Nucleus accumbens (tissue), 56 donors: ENCODE measurements around the gene IL1RAPL1.

Experiments used
- DNase-seq, 56 donors: peaks; one replicate each; lab custom pipeline; 2025; lab: John Stamatoyannopoulos, UW

IL1RAPL1 gene

GRCh38 chrX:29687687-29688086 is 1100.4 kb downstream of the IL1RAPL1 start:
- no peak for DNase-seq

DNA sequence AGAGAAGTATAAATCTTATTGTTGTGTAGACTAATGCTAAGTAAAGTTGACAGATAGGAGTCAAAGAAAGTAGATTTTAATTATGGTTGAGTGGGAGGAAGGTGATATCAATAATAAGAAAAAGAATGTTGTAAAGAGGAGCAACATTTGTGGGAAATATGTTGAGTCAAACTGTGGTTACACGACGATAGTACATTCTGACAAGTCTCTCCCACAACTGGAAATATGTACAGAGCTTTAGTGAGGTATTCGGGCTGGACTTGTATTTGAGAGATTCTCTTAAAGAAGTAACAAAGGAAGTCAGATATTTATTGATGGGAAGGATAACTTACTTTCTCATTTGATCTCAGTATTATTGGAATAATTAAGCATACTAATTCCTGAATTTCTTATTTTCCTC is 1102.8 kb downstream of the IL1RAPL1 start:
- DNase-seq, result no peak

GRCh38 chrX:29691044-29691443 is 1103.8 kb downstream of the IL1RAPL1 start:
- no peak for DNase-seq

GRCh38 chrX:29693912-29694311 is 1106.7 kb downstream of the IL1RAPL1 start:
- DNase-seq, result no peak

- no peak for DNase-seq
Observed at GRCh38 chrX:29699239-29699638, 1112.0 kb downstream of the IL1RAPL1 start.

DNA sequence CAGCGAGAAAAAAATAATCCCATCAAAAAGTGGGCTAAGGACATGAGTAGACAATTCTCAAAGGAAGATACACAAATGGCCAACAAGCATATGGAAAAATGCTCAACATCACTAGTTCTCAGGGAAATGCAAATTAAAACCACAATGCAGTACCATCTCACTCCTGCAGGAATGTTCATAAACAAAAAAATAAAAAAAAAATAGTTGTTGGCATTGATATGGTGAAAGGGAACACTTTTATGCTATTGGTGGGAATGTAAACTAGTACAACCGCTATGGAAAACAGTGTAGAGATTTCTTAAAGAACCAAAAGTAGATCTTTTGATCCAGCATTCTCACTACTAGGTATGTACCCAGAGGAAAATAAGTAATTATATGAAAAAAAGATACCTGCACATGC is 1119.8 kb downstream of the IL1RAPL1 start:
- DNase-seq, result no peak

GRCh38 chrX:29721152-29721551 is 1133.9 kb downstream of the IL1RAPL1 start:
- no peak for DNase-seq

DNA sequence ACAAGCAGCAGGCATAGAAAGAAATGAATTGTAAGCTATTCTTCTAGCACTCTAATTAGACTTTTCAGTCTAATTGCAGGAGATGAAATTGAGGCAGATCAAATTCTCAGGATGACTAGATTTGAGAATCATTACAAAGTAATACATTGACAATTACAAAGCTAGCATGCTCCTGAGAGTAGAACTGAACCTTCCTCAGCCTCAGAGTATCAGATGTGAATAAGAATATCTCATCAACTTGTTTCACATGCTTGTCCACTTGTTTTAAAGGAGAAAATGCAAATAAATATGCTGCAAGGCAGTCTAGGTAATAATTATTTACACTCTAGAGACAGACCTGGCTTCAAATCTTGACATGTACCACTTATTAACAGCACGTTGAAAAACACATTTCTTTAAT is 1137.1 kb downstream of the IL1RAPL1 start:
- DNase-seq, result no peak

DNA sequence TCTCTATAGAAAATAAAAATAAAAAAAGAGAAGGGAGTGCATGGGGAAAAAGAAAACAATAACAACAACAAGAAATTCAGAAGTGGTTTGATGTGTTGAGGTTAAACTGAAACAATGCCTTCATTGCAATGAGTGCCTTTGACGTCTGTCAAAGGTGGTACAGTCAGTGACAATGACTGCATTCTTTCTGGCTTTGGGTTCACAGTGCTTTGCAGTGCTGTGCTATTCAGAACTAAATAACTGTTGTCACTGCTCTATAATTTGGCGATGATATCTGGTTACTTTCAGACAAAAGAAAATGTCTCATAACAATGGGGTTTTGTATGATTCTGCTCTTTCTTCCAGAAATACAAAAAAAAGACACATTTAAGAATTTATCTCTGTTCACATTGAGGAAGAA is 1139.6 kb downstream of the IL1RAPL1 start:
- DNase-seq, result peak in 18 of 56 donors; percentile 0 to 29 (median 2)

DNA sequence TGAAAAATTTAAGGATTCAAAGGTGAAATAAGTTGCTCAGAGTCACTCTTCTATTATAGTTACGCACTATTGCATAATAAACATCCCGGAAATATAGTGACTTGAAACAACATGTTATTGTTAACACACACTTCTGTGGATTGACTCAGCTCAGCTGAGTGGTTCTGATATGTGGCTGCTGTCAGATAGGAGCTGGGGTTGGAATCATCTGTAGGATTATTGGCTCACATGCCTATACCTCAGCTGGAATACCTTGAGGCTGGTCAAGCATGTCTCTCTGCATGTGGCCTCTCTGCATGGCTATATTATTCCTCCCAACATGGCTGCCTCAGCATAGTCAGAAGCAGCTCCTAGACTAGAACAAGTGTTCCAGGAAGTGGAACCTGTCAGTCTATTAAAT is 1141.4 kb downstream of the IL1RAPL1 start:
- DNase-seq, result no peak

DNA sequence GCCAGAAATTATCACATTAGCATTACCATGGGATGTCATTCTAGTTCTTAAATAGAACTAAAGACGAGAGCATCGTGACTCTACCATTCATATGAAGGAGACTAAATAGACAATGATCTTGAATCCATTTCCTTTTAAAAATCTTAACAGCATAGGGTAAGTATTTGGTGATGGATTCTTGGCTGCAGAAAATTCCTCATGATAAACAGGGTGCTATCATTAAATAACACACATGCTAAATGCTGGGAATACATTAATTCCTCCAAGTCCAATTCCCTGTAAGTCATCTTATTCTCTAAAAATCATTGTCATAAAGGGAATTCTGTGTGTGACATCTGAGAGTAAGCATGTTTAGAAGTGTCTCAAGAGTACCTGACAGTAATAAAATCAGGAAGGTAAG is 1157.7 kb downstream of the IL1RAPL1 start:
- no peak for DNase-seq

DNA sequence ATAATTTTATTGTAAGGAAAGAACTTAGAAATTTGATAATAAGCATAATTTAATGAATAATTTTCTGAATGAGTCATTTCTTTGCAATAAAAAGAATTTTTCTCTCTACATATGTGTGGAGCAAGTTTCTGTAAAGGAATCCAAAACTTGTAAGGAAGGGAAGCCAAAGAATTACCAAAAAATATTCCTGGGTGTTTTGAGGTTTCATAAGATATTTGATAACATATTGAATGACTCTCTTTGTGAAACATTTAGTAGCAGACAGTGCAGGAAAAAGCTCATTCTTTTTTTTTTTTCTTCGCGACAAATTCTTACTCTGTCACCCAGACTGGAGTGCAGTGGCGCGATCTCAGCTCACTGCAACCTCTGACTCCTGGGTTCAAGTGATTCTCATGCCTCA is 1159.1 kb downstream of the IL1RAPL1 start:
- no peak for DNase-seq

DNA sequence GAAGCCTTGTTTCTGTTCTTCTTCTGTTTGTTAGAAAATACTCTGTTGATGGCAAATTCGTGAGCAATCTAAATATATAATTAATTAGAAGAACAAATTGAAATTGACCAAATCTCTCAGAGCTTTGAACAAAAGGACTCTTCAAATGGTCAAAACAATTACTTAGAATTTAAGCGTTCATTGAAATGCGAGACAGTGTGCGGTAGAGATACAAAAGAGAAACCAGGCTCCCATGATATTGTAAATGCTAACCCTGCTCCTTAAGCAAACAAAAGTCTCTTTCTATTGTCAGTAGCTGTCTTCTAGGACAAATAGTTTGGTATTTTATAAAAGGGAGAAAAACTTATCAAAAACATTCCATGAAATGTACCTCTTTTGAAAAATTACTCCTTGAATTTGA is 1174.8 kb downstream of the IL1RAPL1 start:
- DNase-seq, result no peak

DNA sequence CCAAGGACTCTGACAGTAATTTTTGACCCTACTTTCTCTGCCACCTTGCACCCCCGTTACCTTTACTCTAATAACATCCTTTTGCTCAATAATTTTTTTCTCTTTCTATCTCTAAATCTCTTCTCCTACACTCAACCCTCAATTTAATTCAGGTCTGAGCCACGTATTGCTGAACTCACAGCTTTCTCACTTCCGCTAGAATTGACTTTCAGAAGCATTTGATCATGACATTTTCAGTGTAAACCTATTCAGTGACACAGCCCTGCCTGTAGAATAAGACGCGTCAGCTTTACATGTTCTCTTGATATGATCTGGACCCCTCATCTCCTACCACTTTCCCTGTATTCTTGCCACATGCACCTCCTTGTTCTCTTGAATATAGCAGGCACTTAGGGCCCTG is 1188.6 kb downstream of the IL1RAPL1 start:
- DNase-seq, result no peak

DNA sequence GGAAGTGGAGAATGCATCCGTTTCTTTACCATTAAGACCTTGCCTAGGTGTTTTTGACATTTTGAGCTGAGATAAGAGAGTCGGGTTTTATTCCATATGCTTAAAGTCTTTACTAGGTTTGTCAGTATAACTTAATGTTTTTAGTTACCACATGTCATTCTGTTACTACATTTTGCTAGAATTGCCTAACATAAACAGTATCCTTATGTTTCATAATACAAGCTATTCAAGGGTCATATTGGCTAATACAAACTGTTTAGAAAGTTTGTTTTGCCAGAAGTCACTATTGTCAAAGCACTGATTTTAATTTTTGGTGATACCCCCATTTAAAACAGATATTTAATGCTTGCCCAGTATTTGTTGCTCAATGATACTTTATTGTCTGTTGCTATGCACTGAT is 1200.4 kb downstream of the IL1RAPL1 start:
- no peak for DNase-seq

DNA sequence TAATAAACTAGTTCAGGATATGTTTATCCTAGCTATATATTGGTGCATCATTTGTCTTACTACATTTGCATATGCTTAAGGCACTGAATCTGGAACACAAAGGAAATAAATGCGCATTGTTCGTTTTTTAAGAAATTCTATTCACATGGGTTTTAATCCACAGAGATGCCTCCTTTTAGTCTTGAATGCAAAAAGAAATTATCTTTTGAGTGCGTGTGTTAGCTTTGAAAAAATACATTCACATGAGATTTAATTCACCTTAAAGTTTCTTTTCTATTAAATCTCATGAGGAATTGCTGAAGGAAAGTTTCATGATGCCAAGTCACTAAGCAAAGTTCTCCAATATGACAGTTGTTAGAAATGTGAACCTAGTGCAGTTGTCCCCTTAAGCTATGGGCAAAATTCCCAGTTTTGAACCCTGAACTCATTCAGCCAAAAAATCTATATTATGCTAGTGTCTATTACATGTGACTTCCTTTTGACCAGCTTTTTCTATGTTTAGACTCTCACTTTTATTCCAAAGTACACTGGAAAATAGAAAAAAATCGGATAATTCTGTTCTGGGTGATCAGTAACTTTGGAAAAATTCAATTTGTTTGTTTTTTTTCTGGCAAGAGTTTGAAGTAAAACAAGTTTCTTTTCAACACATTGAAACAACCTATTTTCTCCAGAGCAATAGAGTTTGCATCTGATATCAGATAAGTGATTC is 1201.9 kb downstream of the IL1RAPL1 start:
- DNase-seq, result no peak

GRCh38 chrX:29792335-29792734 is 1205.1 kb downstream of the IL1RAPL1 start:
- no peak for DNase-seq

DNA sequence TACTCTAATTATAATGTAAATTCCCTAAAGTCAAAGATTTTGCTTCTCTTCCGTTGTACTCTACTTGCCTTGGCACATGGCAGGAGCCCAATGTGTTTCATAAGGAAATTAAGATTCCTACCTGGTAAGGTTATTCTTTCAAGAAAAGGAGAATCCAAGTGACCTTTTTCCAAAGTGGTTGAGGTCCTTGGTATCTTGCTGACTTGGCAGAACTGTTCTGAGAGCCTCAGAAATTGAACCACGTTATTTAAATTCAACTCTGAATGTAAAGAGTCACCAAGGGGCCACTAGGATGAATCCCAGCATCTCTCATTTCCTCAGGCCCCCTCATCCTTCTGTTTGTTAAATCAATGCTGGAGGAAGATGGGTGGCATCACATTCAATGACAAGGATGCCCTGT is 1209.9 kb downstream of the IL1RAPL1 start:
- no peak for DNase-seq

DNA sequence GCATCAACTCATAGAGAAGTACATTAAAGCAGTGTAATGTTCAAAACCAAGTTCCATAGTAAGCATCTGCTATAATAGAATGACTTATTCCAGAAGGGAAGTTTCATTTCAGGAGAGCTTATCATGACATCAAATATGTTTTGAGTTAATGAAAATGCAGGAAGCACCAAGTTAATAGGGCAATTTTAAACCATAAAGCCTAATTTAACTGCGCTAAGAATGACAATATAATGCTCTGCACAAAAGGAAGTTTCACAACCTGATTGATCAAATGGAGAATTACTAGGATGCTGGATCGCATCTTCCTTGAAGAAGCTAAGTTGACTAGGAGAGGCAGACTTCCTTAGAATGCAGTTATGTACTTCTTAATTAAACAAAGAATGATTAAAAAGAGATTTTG is 1211.2 kb downstream of the IL1RAPL1 start:
- DNase-seq, result no peak

DNA sequence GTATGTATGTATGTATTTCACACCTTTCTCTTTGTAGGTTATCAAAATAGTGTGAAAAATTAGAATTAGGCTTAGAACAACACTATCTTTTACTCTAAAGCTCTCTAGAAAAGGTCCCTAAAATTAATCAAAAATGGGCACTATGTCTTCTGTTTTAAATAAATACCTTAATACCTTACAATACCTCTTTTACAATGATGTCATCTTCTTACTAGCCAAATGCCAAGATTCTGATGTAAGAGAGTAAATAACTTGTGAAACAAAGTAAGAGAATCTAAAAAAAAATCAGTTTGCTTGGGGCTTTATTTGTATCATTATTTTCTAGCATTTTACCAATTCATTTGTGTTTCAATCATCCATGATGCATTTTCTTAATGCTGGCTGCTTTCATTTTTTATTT is 1225.9 kb downstream of the IL1RAPL1 start:
- DNase-seq, result no peak

DNA sequence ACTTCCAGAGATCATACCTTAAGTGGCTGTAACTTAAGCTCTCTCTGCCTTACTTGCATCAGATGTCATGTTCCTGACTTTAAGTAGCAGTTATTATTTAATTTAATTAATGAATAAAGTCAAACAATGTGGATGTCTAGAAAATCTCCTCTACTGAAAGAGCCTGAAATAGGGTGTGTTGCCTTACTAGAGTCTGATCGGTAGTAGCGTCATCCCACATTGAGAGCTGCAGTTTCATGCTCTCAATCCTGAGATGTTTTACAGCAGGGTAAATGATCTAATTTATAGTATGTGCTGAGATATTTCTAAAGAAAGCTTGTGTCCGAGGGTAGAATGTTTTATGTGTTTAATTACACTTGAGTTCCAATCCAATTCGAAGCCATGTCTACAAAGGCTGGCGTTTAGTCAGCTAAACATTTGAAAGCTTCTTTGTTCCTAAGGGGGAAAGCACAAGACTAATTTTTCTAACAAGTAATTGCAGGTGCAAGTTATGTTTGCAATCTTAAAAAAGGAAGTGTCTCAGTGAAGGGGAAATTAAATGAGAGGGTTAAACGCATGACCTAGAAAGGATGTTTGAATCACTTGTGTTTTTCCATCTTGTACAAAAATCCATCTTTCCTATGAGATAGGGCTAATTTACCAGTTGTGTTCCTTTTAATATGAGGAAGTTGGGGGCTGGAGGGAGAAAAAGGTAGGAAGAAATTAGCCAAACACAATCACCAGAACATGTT is 1237.1 kb downstream of the IL1RAPL1 start:
- DNase-seq, result no peak

DNA sequence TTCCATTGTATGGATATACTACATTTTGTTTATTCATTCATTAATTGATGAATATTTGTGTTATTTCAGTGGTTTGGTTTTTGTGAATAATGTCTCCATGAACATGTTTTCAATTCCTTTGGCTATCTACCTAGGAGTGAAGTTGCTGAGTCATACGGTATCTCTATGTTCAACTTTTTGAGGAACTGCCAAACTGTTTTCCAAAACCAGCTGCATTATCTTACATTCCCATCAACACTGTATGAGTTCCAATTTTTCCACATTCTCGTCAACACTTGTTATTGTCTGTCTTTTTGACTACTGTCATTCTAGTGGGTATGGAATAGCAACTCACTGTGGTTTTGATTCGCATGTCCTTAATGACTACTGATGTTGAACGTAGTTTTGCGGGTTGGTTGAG is 1239.5 kb downstream of the IL1RAPL1 start:
- no peak for DNase-seq
